ENCODE results near the gene LYG1. TPM values are rescaled to one million over a fixed set of nuclear protein-coding genes. Genes with fewer than 3 reads are reported as not detected.

Gene LYG1
- total RNA-seq, 1 donor from 2014 or later = 0.12 TPM

DNA sequence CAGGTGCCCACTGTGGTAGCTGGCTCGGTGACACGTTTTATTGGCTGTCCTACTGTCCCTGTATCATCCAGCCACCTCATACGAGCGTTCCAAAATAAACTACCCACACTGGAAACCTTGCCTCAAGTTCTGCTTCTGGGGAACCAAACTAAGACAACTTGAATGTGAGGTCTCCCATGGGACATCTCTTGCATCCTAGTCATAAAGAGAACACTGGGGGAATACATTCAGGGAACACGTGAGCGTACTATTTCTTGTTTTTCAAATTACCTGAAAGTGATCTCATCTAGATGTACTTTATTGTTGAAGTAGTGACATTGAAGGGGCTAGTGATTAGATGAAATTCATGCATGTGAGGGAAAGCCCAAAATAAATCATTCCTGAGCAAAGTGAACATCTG, 60.6 kb downstream of the LYG1 start:
- DNase-seq (ENCODE audit: low read depth) = no peak
- H3K4me3 ChIP-seq (ENCODE audit: low read depth, low read length) = no peak overlapping the region
- no peak for TF ChIP-seq CTCF (conservative IDR thresholded peaks at IDR 0.05; ENCODE audit: low read depth, low read length)

GRCh38 chr2:99238599-99238998, 62.4 kb downstream of the LYG1 start:
- no peak for TF ChIP-seq CTCF (conservative IDR thresholded peaks at IDR 0.05; ENCODE audit: low read depth, low read length)
- DNase-seq (ENCODE audit: low read depth) = no peak
- no peak overlapping the region for H3K4me3 ChIP-seq (ENCODE audit: low read depth, low read length)

Other genes with a start within 250 kb of the LYG1 start
- gene C2orf15, start 159.5 kb downstream of the LYG1 start, total RNA-seq = 2.4 and 3.7 TPM in 2 replicates
- 2.4 and 2.5 TPM in 2 replicates for gene TSGA10, start 146.3 kb downstream of the LYG1 start, total RNA-seq
- gene LIPT1, start 146.2 kb downstream of the LYG1 start, total RNA-seq = 3.9 and 11.8 TPM in 2 replicates
- 39.0 and 45.7 TPM in 2 replicates for gene MITD1, start 120.1 kb downstream of the LYG1 start, total RNA-seq
- gene MRPL30, start 120.0 kb downstream of the LYG1 start, total RNA-seq = 25.3 and 40.7 TPM in 2 replicates
- not detected in 2 replicates for gene LYG2, start 45.5 kb downstream of the LYG1 start, total RNA-seq
- 53.6 and 73.6 TPM in 2 replicates for gene TXNDC9, start 35.1 kb upstream of the LYG1 start, total RNA-seq
- gene EIF5B, start 36.2 kb upstream of the LYG1 start, total RNA-seq = 20.8 and 26.6 TPM in 2 replicates
- 18.1 and 34.0 TPM in 2 replicates for gene REV1, start 188.8 kb upstream of the LYG1 start, total RNA-seq

Data from epithelial cell of proximal tubule (primary cell).